Prostate gland (tissue), 2 donors: ENCODE results near the gene TUFM.

Experiments used
- CTCF ChIP-seq, 4 experiments: fragments of 200-600 bp in 2 of 4; fragments of 450-650 bp in 2 of 4; sonication (generic) in 2 of 4; IDR thresholded peaks; 1 replicate in 3 of 4; 2 replicates in 1 of 4; pipeline ENCODE4 v1.5.1; 2016 to 2019; ENCODE audit warnings: antibody characterized with exemption in 4 of 4, mild to moderate bottlenecking in 2 of 4, moderate library complexity in 2 of 4
- POLR2A ChIP-seq: fragments of 450-650 bp; IDR thresholded peaks from one replicate; pipeline ENCODE4 v1.6.1; 2016; ENCODE audit warnings: antibody characterized with exemption, mild to moderate bottlenecking
- POLR2AphosphoS5 ChIP-seq: sonication (generic); formaldehyde crosslinking; IDR thresholded peaks from one replicate; pipeline ENCODE4 v1.6.1; 2017; ENCODE audit warnings: antibody characterized with exemption

GRCh38 chr16:28877655-28878000 lies 31.5 kb upstream of the TUFM start:
- TF ChIP-seq CTCF (IDR thresholded peaks at IDR 0.05) (no peak), POLR2AphosphoS5 (no peak), POLR2A (no peak)
